BLaER1 treated with 17β-estradiol and CSF1 and Interleukin-3, amounts not matched to agents 10 nM and 100 nM (cell line): ENCODE results near the gene TMEM127.
"Not testable (repeated sequence)": the region's sequence is repeated elsewhere in the genome, so short reads cannot be mapped to it uniquely, and the experiment has no call there.

ENCODE experiments used
- H3K27ac ChIP-seq, 11 experiments: shearing (Covaris generic); formaldehyde crosslinking; 2 replicates each; pipeline ENCODE4 v1.8.1; 2022
- H3K27me3 ChIP-seq, 11 experiments: shearing (Covaris generic); formaldehyde crosslinking; 2 replicates each; pipeline ENCODE4 v1.8.1; 2022
- H3K36me3 ChIP-seq, 11 experiments: shearing (Covaris generic); formaldehyde crosslinking; 2 replicates each; pipeline ENCODE4 v1.8.1; 2022
- H3K4me1 ChIP-seq, 10 experiments: shearing (Covaris generic); formaldehyde crosslinking; 2 replicates each; pipeline ENCODE4 v1.8.1; 2022
- H3K4me2 ChIP-seq, 11 experiments: shearing (Covaris generic); formaldehyde crosslinking; 2 replicates each; pipeline ENCODE4 v1.8.1; 2022
- H3K4me3 ChIP-seq, 10 experiments: shearing (Covaris generic); formaldehyde crosslinking; 2 replicates each; pipeline ENCODE4 v1.8.1; 2022
- H3K9ac ChIP-seq, 11 experiments: shearing (Covaris generic); formaldehyde crosslinking; 2 replicates each; pipeline ENCODE4 v1.8.1; 2022
- H3K9me3 ChIP-seq, 11 experiments: shearing (Covaris generic); formaldehyde crosslinking; replicated peaks in 1 of 11; 2 replicates each; pipeline ENCODE4 v1.8.1; 2022
- H4K20me1 ChIP-seq, 11 experiments: shearing (Covaris generic); formaldehyde crosslinking; 2 replicates each; pipeline ENCODE4 v1.8.1; 2022
- Cebpa-rat ChIP-seq, 11 experiments: shearing (Covaris generic); IDR thresholded peaks; 2 replicates each; pipeline ENCODE4 v1.8.1; 2022

Gene TMEM127

DNA sequence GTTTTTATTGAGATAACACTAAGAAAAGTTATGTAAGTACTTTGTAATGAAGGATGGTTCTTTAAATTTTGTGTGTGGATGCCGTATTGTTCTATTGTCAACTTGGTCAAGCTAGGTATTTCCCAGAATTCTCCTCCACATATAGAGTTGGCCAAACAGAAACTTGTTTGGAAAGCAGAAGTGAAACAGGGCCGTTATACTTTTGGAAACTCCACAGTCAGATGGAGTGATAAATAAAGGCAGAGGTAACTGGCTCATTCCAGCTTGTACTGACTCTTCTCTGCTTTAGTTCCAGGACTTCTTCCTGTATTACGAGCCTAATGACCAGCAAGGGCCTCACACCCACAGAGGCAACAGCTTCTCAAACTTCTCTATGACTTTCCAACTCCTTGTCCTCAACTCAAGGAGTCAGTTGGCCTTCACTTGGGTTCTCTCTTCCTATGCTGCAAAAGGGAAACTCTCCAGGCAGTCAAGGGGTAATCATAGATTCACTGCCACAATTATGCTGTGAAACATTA is 40.7 kb downstream of the TMEM127 start:
- peak overlapping the region; percentile 56 to 93 (median 83) for H3K27ac ChIP-seq
- TF ChIP-seq Cebpa-rat (IDR thresholded peaks at IDR 0.05), result no peak
- no peaks in the 10 kb centered on the region for H3K27me3 ChIP-seq
- H4K20me1 ChIP-seq, result no peaks in the 10 kb centered on the region
- peak overlapping the region; percentile 51 to 79 (median 69) for H3K4me2 ChIP-seq
- no peaks in the 10 kb centered on the region for H3K9me3 ChIP-seq
- H3K4me3 ChIP-seq, result peak overlapping the region in 1 of 10 experiments; percentile 2; a peak in 1 of 20 replicates
- peaks cover 0 to 14% (median 0%) of the 10 kb centered on the region in 11 experiments; a peak in 2 of 22 replicates for H3K36me3 ChIP-seq
- H3K9ac ChIP-seq, result peak overlapping the region; percentile 27 to 75 (median 60); a peak in 15 of 22 replicates
- peaks cover 19 to 41% (median 22%) of the 10 kb centered on the region in 10 experiments for H3K4me1 ChIP-seq

DNA sequence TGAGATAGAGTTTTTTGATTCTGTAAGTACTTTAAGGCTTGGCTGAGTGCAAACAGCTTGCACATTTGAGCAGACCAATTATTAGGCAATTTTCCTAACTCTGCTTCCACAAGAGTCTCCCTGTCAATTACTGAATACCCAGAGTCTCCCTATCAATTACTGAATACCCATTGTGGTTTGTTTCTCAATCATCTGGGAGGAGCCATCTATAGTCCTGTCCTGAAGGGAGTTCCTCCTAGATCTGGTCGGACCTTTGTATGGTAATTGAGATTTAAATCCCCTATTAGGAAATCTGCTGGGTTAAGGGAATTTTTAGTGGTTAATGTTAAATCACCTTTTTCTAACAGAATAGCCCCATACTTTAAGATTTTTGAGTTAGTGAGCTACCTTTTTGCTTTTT is 44.7 kb downstream of the TMEM127 start:
- Histone ChIP-seq H3K4me1 (peaks cover 19 to 36% (median 20%) of the 10 kb centered on the region in 10 experiments), H3K4me2 (peak overlapping the region in 2 of 11 experiments; percentile 30 to 47; a peak in 3 of 22 replicates)
- H3K27me3 ChIP-seq, H3K36me3 ChIP-seq, H4K20me1 ChIP-seq, H3K27ac ChIP-seq, H3K9me3 ChIP-seq, H3K4me3 ChIP-seq, H3K9ac ChIP-seq: not testable (repeated sequence)

DNA sequence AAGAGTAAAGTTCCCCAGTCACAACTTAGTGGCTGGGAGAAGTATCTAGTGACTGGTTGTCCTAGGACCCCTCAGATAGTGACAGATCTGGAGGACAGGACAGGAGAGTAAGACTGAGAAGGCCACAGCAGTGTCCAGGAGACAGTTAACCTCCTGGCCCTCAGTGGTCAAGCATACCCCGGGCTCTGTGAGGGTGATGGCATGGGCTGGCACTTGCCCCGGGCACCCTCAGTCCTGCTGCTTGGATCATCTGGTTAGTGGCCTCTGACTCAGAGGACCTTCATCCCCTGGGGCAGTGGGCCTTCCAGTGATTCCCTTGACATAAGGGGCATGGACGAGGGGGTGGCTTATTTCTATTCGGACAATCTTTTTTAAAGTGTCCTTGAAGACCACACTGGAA is 45.8 kb downstream of the TMEM127 start:
- H3K4me3 ChIP-seq, H3K27ac ChIP-seq, H3K36me3 ChIP-seq, H3K4me2 ChIP-seq, H3K27me3 ChIP-seq, H4K20me1 ChIP-seq, H3K9ac ChIP-seq, H3K9me3 ChIP-seq: not testable (repeated sequence)
- peaks cover 7 to 34% (median 9%) of the 10 kb centered on the region in 10 experiments for H3K4me1 ChIP-seq

DNA sequence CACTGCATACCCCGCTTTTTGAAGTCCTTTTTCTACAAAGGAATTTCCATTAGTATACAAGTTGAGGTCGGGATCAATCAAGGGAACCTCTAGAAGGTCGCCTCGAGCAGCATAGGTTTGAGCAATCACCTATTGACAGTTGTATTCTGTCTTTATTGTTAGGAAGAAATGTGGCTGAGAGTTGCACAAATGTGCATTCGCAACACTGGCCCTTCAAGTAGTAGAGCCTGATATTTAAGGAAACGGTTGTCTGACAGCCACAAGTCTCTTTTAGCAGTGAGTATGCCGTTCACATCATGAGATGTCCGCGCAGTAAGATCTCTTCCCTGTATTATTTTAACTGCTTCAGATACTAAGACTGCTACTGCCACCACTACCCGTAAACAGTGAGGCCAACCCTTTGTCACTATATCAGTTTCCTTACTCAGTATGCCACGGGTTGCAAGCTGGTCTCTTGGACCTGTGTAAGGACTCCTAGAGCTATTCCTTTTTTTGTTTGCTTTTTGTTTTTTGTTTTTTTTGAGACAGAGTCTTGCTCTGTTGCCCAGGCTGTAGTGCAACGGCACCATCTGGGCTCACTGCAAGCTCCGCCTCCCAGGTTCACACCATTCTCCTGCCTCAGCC is 47.2 kb downstream of the TMEM127 start:
- Histone ChIP-seq H3K9ac (no peak overlapping the region), H4K20me1 (no peaks in the 10 kb centered on the region), H3K27me3 (no peaks in the 10 kb centered on the region), H3K36me3 (peaks cover 0 to 9% (median 0%) of the 10 kb centered on the region in 11 experiments; a peak in 2 of 22 replicates), H3K9me3 (no peaks in the 10 kb centered on the region), H3K4me1 (peaks cover 0 to 33% (median 0%) of the 10 kb centered on the region in 10 experiments; a peak in 5 of 20 replicates), H3K27ac (no peak overlapping the region), H3K4me3 (no peak overlapping the region), H3K4me2 (no peak overlapping the region)
- TF ChIP-seq Cebpa-rat (IDR thresholded peaks at IDR 0.05), result no peak

DNA sequence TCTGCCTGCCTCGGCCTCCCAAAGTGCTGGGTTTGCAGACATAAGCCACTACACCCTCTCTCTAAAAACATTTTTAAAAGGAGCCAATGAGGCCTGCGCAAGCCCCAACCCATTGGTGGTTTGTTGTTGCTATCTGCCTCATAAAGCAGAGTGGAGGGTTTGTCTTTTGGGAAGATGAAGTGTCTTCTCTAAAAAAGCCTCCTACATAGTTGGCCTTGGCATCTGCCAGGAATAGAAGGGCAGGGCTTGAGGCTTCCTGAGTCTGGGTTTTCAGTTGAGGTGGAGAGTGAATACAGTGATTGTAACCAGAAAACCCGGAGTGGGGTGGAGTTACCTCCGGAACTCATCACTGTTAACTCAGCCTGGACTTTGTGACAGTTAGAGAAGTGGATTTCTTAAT is 51.2 kb downstream of the TMEM127 start:
- no peak for TF ChIP-seq Cebpa-rat (IDR thresholded peaks at IDR 0.05)
- Histone ChIP-seq H3K4me3 (no peak overlapping the region), H3K4me1 (peaks cover 12 to 36% (median 19%) of the 10 kb centered on the region in 10 experiments), H3K27ac (no peak overlapping the region), H3K9ac (no peak overlapping the region; a peak in 1 of 22 replicates), H3K4me2 (peak overlapping the region in 2 of 11 experiments; percentile 3 to 24; a peak in 1 of 22 replicates), H4K20me1 (no peaks in the 10 kb centered on the region), H3K36me3 (peaks cover 0 to 18% (median 0%) of the 10 kb centered on the region in 11 experiments; a peak in 5 of 22 replicates), H3K9me3 (no peaks in the 10 kb centered on the region), H3K27me3 (no peaks in the 10 kb centered on the region)

DNA sequence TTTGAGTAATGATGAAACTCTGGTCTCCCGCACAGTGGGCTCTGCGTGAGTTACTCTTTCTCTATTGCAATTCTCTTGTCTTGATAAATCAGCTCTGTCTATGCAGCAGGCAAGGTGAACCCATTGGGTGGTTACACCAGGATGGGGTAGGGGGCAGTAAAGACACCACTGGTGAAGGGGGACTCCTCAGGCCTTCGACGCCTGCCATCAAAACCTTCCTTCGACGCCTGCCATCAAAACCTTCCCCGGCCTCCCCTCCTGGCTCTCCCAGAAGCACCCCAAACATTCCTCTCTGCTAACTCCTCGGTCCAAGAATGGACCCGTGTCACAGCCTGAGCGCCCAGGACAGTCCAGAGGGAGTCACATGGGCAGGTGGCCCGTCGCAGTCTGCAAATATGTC is 52.4 kb downstream of the TMEM127 start:
- Histone ChIP-seq H3K4me1 (peaks cover 17 to 39% (median 23%) of the 10 kb centered on the region in 10 experiments), H3K9me3 (no peaks in the 10 kb centered on the region), H3K9ac (no peak overlapping the region), H3K4me3 (no peak overlapping the region), H3K4me2 (no peak overlapping the region), H4K20me1 (no peaks in the 10 kb centered on the region; a peak in 1 of 22 replicates), H3K27ac (no peak overlapping the region), H3K27me3 (no peaks in the 10 kb centered on the region), H3K36me3 (peaks cover 0 to 18% (median 0%) of the 10 kb centered on the region in 11 experiments; a peak in 5 of 22 replicates)
- no peak for TF ChIP-seq Cebpa-rat (IDR thresholded peaks at IDR 0.05)

DNA sequence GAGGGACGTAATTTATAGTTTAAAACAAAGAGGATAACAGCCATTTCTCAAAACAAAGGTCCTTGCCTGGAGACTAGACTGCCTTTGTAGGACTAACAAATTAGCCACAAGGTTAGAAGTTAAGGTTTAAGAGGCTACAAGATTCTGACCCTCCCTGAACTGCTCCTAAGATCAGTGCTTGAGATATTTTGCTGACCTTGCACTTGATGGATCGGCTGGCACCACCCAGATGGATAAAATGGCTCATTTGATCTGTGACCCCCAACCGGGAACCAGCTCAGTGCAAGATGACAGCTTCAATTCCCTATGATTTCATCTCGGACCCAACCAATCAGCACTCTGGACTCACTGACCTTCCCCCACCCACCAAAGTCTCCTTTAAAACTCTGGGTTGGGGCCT is 53.5 kb downstream of the TMEM127 start:
- Histone ChIP-seq H4K20me1 (peaks cover 6 to 8% (median 7%) of the 10 kb centered on the region in 11 experiments; a peak in 21 of 22 replicates), H3K27ac (no peak overlapping the region), H3K27me3 (no peaks in the 10 kb centered on the region), H3K9me3 (no peaks in the 10 kb centered on the region), H3K9ac (no peak overlapping the region), H3K36me3 (peaks cover 0 to 18% (median 0%) of the 10 kb centered on the region in 11 experiments; a peak in 5 of 22 replicates), H3K4me3 (no peak overlapping the region), H3K4me2 (no peak overlapping the region), H3K4me1 (peaks cover 17 to 40% (median 23%) of the 10 kb centered on the region in 10 experiments)
- no peak for TF ChIP-seq Cebpa-rat (IDR thresholded peaks at IDR 0.05)

DNA sequence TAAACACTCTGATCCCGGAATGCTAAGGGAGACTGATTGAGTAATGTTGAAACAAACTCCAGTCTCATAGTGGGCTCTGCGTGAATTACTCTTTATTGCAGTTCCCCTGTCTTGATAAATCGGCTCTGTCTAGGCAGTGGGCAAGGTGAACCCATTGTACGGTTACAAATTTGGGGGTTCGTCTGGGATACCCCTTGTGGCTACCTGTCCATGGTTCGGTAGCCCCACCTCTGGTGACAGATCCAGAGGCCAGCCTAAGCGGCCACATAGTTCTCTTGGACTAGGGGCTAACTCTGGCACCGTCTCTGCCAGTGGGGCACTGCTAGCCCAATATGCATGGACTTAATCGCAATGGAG is 56.1 kb downstream of the TMEM127 start:
- no peak for TF ChIP-seq Cebpa-rat (IDR thresholded peaks at IDR 0.05)
- Histone ChIP-seq H3K9me3 (no peaks in the 10 kb centered on the region), H3K9ac (peak overlapping the region in 10 of 11 experiments; percentile 85 to 99 (median 95); a peak in 16 of 22 replicates), H3K4me1 (peaks cover 41 to 55% (median 49%) of the 10 kb centered on the region in 10 experiments), H4K20me1 (peaks cover 30 to 35% (median 33%) of the 10 kb centered on the region in 11 experiments; a peak in 21 of 22 replicates), H3K27ac (peak overlapping the region in 9 of 11 experiments; percentile 83 to 98 (median 94); a peak in 16 of 22 replicates), H3K36me3 (peaks cover 0 to 21% (median 3%) of the 10 kb centered on the region in 11 experiments; a peak in 8 of 22 replicates), H3K4me3 (peak overlapping the region; percentile 70 to 97 (median 82)), H3K4me2 (peak overlapping the region; percentile 80 to 98 (median 93)), H3K27me3 (no peaks in the 10 kb centered on the region)

DNA sequence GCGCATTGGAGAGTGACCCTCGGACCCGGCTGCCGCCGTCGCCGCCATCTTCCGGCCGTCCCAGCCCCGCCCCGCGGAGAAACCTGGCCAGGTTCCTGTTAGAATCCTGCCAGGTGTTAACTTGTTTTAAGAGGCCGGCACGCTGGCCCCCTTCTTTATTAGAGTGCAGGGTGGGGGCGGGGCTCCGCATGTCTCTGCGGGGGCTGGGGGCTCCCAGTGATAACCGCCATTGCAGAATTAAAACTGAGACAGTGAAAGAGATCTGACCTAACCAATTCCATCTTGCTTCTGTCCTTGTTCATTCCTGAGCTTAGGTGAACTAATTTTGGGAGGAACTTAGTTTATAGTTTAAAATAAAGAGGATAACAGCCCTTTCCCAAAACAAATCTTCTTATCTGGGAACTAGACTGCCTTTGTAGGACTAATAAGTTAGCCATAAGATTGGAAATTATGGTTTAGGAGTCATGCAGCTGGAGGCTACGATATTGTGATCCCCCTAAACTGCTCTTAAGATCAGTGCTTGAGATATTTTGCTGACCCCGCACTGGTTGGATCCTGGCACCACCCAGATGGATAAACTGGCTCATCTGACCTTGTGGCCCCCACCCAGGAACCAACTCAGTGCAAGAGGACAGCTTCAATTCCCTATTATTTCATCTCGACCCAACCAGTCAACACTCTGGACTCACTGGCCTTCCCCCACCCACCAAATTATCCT is 56.6 kb downstream of the TMEM127 start:
- Histone ChIP-seq H3K9ac (peak overlapping the region; percentile 85 to 99 (median 95)), H3K9me3 (no peaks in the 10 kb centered on the region), H3K4me3 (peak overlapping the region; percentile 70 to 97 (median 82)), H3K4me2 (peak overlapping the region; percentile 80 to 98 (median 93)), H4K20me1 (peaks cover 35 to 40% (median 39%) of the 10 kb centered on the region in 11 experiments; a peak in 21 of 22 replicates), H3K27ac (peak overlapping the region; percentile 52 to 98 (median 94); a peak in 21 of 22 replicates), H3K36me3 (peaks cover 0 to 22% (median 5%) of the 10 kb centered on the region in 11 experiments; a peak in 10 of 22 replicates), H3K27me3 (no peaks in the 10 kb centered on the region), H3K4me1 (peaks cover 43 to 56% (median 53%) of the 10 kb centered on the region in 10 experiments)
- TF ChIP-seq Cebpa-rat (IDR thresholded peaks at IDR 0.05), result no peak
